Caco-2 (cell line): ENCODE measurements around the gene PCDHGA6. TPM values are rescaled to one million over a fixed set of nuclear protein-coding genes. Genes with fewer than 3 reads are reported as not detected.

Source experiments
- BruUV-seq: library from RNA; stranded (reverse); fragments of 400-500 nt; replicated peaks from 2 replicates; lab custom pipeline; 2021; lab: Mats Ljungman, UMichigan
- CTCF ChIA-PET: fragments of 300-600 bp; sonication (Branson Sonifier 250); formaldehyde crosslinking; loops from one replicate; lab custom pipeline; 2022; ENCODE audit warnings: antibody characterized with exemption; lab: Charles Lee
- POLR2A ChIA-PET: fragments of 300-600 bp; sonication (Branson Sonifier 250); formaldehyde crosslinking; loops from one replicate; lab custom pipeline; 2022; ENCODE audit warnings: antibody characterized with exemption; lab: Charles Lee
- DNase-seq, 2 experiments: peaks; one replicate each; pipeline versions ENCODE4 v3.0.0 to v3.0.0-alpha.2; 2020 to 2022
- H3K27me3 ChIP-seq: replicated peaks from 2 replicates; pipeline ENCODE4 v1.6.0; 2011; ENCODE audit warnings: low read length; ENCODE audit not compliant: control insufficient read depth, insufficient read depth
- H3K36me3 ChIP-seq: 2 replicates; pipeline ENCODE4 v1.5.1; 2011; ENCODE audit warnings: low read length; ENCODE audit not compliant: control insufficient read depth, insufficient read depth
- H3K4me1 ChIP-seq: fragments of 250-450 bp; sonication (Bioruptor Pico); 2 replicates; pipeline ENCODE4 v1.5.1; 2020; ENCODE audit warnings: mild to moderate bottlenecking
- H3K4me3 ChIP-seq: 2 replicates; pipeline ENCODE4 v1.5.1; 2011; ENCODE audit warnings: low read depth, mild to moderate bottlenecking, control low read depth, low read length
- H3K9me3 ChIP-seq: fragments of 250-450 bp; sonication (Bioruptor Pico); 2 replicates; pipeline ENCODE4 v1.5.1; 2020; ENCODE audit warnings: mild to moderate bottlenecking, moderate library complexity
- H3K27ac Mint-ChIP-seq: one replicate; pipeline ENCODE4 v1.8.0; 2022; ENCODE audit warnings: mixed read lengths; ENCODE audit not compliant: unreplicated experiment
- H3K27me3 Mint-ChIP-seq: one replicate; pipeline ENCODE4 v1.8.0; 2022; ENCODE audit warnings: mixed read lengths; ENCODE audit not compliant: insufficient read depth, unreplicated experiment
- H3K36me3 Mint-ChIP-seq: one replicate; pipeline ENCODE4 v1.8.0; 2022; ENCODE audit warnings: mild to moderate bottlenecking, mixed read lengths; ENCODE audit not compliant: insufficient read depth, unreplicated experiment
- H3K4me1 Mint-ChIP-seq: one replicate; pipeline ENCODE4 v1.8.0; 2022; ENCODE audit warnings: low read depth, mixed read lengths; ENCODE audit not compliant: unreplicated experiment
- H3K4me3 Mint-ChIP-seq: one replicate; pipeline ENCODE4 v1.8.0; 2022; ENCODE audit warnings: mild to moderate bottlenecking, moderate library complexity, mixed read lengths; ENCODE audit not compliant: unreplicated experiment
- H3K9me3 Mint-ChIP-seq: one replicate; pipeline ENCODE4 v1.8.0; 2022; ENCODE audit warnings: mixed read lengths; ENCODE audit not compliant: unreplicated experiment
- CTCF ChIP-seq, 2 experiments: fragments of 200-600 bp in 1 of 2; IDR thresholded peaks; 1 replicate in 1 of 2; 2 replicates in 1 of 2; pipeline versions ENCODE4 v1.5.1 to v1.8.0; 2011 to 2022; ENCODE audit warnings: antibody characterized with exemption in 1 of 2, control low read depth in 1 of 2, inconsistent platforms in 1 of 2, low read depth in 1 of 2, low read length in 1 of 2, mild to moderate bottlenecking in 1 of 2, moderate library complexity in 1 of 2; ENCODE audit not compliant: insufficient read depth in 1 of 2, severe bottlenecking in 1 of 2, unreplicated experiment in 1 of 2
- intact Hi-C: fragments of 100-400 bp; cut with micrococcal nuclease; formaldehyde crosslinking; loops from one replicate; pipeline ENCODE4 v1.10.0; 2022; ENCODE audit not compliant: unreplicated experiment
- total RNA-seq: library from RNA; stranded (reverse); gene quantifications from 2 replicates; pipeline ENCODE4 v1.2.3, GENCODE V29; 2022

Gene PCDHGA6
- total RNA-seq, 1 experiment from 2014 or later: 0.79 TPM

GRCh38 chr5:141360685-141361084, 13.0 kb upstream of the PCDHGA6 start:
- no peak for DNase-seq
- BruUV-seq: no TSS peak
- ChIA-PET CTCF (no interaction called here), POLR2A (no interaction called here)
- Mint-ChIP-seq H3K4me1 (no peaks in the 10 kb centered on the region), H3K4me3 (no peak overlapping the region), H3K36me3 (no peaks in the 10 kb centered on the region), H3K9me3 (peaks cover 28% of the 10 kb centered on the region), H3K27ac (no peak overlapping the region), H3K27me3 (no peaks in the 10 kb centered on the region)
- no peak for TF ChIP-seq CTCF (IDR thresholded peaks at IDR 0.05; ENCODE audit: insufficient read depth in 1 of 2, low read depth in 1 of 2, low read length in 1 of 2, severe bottlenecking in 1 of 2, unreplicated experiment in 1 of 2)
- H3K27me3 ChIP-seq: no peaks in the 10 kb centered on the region
- no peaks in the 10 kb centered on the region for H3K9me3 ChIP-seq
- H3K4me1 ChIP-seq: no peaks in the 10 kb centered on the region
- no peak overlapping the region for H3K4me3 ChIP-seq
- H3K36me3 ChIP-seq: no peaks in the 10 kb centered on the region
- intact Hi-C loops: no loop called here

GRCh38 chr5:141362719-141363118, 11.0 kb upstream of the PCDHGA6 start:
- no peaks in the 10 kb centered on the region for H3K36me3 Mint-ChIP-seq
- intact Hi-C loops: no loop called here
- CTCF ChIA-PET: no interaction called here
- no peaks in the 10 kb centered on the region for H3K36me3 ChIP-seq
- POLR2A ChIA-PET: no interaction called here
- H3K27ac Mint-ChIP-seq: no peak overlapping the region
- H3K27me3 ChIP-seq: no peaks in the 10 kb centered on the region
- no peak for DNase-seq
- H3K4me1 Mint-ChIP-seq: no peaks in the 10 kb centered on the region
- H3K4me1 ChIP-seq: no peaks in the 10 kb centered on the region
- no peaks in the 10 kb centered on the region for H3K9me3 ChIP-seq
- H3K9me3 Mint-ChIP-seq: peaks cover 31% of the 10 kb centered on the region
- H3K4me3 ChIP-seq: no peak overlapping the region
- no TSS peak for BruUV-seq
- no peak for TF ChIP-seq CTCF (IDR thresholded peaks at IDR 0.05; ENCODE audit: insufficient read depth in 1 of 2, low read depth in 1 of 2, low read length in 1 of 2, severe bottlenecking in 1 of 2, unreplicated experiment in 1 of 2)
- no peaks in the 10 kb centered on the region for H3K27me3 Mint-ChIP-seq
- H3K4me3 Mint-ChIP-seq: no peak overlapping the region

GRCh38 chr5:141363952-141364660, 9.6 kb upstream of the PCDHGA6 start, which contains the start of gene PCDHGA5:
TSS of gene PCDHGA5 (plus strand) at chr5:141364162. CDS start at chr5:141364331, 169 bp downstream.
- H3K4me1 ChIP-seq: no peaks in the 10 kb centered on the region
- ChIA-PET CTCF (interaction anchor here (1.9 kb wide), 1 partner anchor 200 kb away, joined by 6 read pairs; no protein-coding TSS in a partner anchor), POLR2A (no interaction called here)
- no peaks in the 10 kb centered on the region for H3K27me3 ChIP-seq
- Mint-ChIP-seq H3K36me3 (no peaks in the 10 kb centered on the region), H3K9me3 (peaks cover 31% of the 10 kb centered on the region), H3K27me3 (no peaks in the 10 kb centered on the region), H3K4me3 (no peak within 1 kb of the TSS), H3K27ac (no peak within 1 kb of the TSS), H3K4me1 (no peaks in the 10 kb centered on the region)
- BruUV-seq: no TSS peak
- H3K9me3 ChIP-seq: no peaks in the 10 kb centered on the region
- H3K36me3 ChIP-seq: no peaks in the 10 kb centered on the region
- DNase-seq: no peak
- intact Hi-C loops: no loop called here
- no peak within 1 kb of the TSS for H3K4me3 ChIP-seq
- TF ChIP-seq CTCF (IDR thresholded peaks at IDR 0.05; ENCODE audit: insufficient read depth in 1 of 2, low read depth in 1 of 2, low read length in 1 of 2, severe bottlenecking in 1 of 2, unreplicated experiment in 1 of 2): no peak
